ENCODE data around the gene ZRSR2.

Gene ZRSR2

DNA sequence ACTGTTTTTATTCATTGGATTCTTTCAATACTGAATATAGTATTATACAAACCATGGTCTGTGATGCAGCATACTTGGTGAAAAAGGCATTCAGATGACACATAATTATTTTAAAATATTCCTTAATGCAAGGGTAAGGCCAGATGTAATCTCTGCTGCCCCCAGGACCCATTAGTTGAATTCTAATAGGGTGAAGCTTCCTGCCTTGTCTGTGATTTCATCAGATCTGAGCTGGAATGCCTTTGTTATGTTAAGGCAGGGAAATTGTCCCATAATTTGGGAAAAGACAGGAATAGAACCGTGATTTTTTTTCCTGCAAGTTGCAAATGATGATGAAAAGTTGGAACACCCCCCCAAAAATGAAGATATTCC is 26.1 kb downstream of the ZRSR2 start:
- TF ChIP-seq CREB1 (IDR thresholded peaks at IDR 0.05; ENCODE audit: low read depth): no peak
- no peak for TF ChIP-seq USF1 (IDR thresholded peaks at IDR 0.05)
- TF ChIP-seq, protein P1, sequence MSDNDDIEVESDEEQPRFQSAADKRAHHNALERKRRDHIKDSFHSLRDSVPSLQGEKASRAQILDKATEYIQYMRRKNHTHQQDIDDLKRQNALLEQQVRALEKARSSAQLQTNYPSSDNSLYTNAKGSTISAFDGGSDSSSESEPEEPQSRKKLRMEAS (IDR thresholded peaks at IDR 0.05): no peak
- TF ChIP-seq REST (IDR thresholded peaks at IDR 0.05; ENCODE audit: low read depth): no peak
- TF ChIP-seq TAF1 (IDR thresholded peaks at IDR 0.05; ENCODE audit: low read depth): no peak
- TF ChIP-seq CEBPB (IDR thresholded peaks at IDR 0.05): no peak
- no peak for TF ChIP-seq FOXM1 (IDR thresholded peaks at IDR 0.05; ENCODE audit: borderline replicate concordance, low read depth)
- no peak for TF ChIP-seq NFIC (IDR thresholded peaks at IDR 0.05)
- no peak for TF ChIP-seq TEAD4 (IDR thresholded peaks at IDR 0.05)
- no peak for TF ChIP-seq YY1 (IDR thresholded peaks at IDR 0.05; ENCODE audit: low read depth)
- no peak for TF ChIP-seq EGR1 (IDR thresholded peaks at IDR 0.05)
- TF ChIP-seq ZBTB7A (IDR thresholded peaks at IDR 0.05; ENCODE audit: low read depth): no peak
- TF ChIP-seq EP300 (IDR thresholded peaks at IDR 0.05; ENCODE audit: borderline replicate concordance): no peak

DNA sequence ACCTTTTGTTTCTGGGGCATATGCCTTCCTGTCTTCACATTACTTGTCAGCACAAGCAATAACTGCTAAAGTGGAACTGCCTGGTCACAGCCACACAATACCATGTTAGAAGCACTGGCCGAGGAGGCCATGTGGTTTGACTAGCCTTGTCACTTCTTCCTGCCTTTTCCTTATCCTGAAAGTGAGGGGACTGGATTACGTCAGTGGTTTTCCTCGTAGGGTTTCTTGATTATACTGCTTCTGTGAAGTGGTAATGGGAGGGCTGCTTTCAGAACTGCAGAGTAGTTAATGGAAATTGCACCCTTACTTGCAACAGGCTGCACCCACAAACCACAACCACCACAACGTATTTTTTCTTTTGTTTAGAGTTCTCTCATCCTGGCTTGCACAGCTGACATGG is 26.6 kb downstream of the ZRSR2 start:
- TF ChIP-seq TCF12 (IDR thresholded peaks at IDR 0.05; ENCODE audit: low read depth) (no peak), NFIC (IDR thresholded peaks at IDR 0.05) (no peak), FOXM1 (IDR thresholded peaks at IDR 0.05; ENCODE audit: borderline replicate concordance, low read depth) (no peak), EGR1 (IDR thresholded peaks at IDR 0.05) (no peak)

GRCh38 chrX:15820106-15821073 is 30.1 kb downstream of the ZRSR2 start:
- TF ChIP-seq NFIC (IDR thresholded peaks at IDR 0.05): no peak
- TF ChIP-seq FOXM1 (IDR thresholded peaks at IDR 0.05; ENCODE audit: borderline replicate concordance, low read depth): no peak
- no peak for TF ChIP-seq TEAD4 (IDR thresholded peaks at IDR 0.05)
- no peak for TF ChIP-seq USF1 (IDR thresholded peaks at IDR 0.05)
- no peak for TF ChIP-seq ZBTB7A (IDR thresholded peaks at IDR 0.05; ENCODE audit: low read depth)
- TF ChIP-seq CREB1 (IDR thresholded peaks at IDR 0.05; ENCODE audit: low read depth): no peak
- no peak for TF ChIP-seq TCF12 (IDR thresholded peaks at IDR 0.05; ENCODE audit: low read depth)
- TF ChIP-seq, protein P1 (IDR thresholded peaks at IDR 0.05): no peak
- TF ChIP-seq RAD21 (IDR thresholded peaks at IDR 0.05; ENCODE audit: low read depth): no peak
- TF ChIP-seq EGR1 (IDR thresholded peaks at IDR 0.05): no peak
- no peak for TF ChIP-seq CEBPB (IDR thresholded peaks at IDR 0.05)
- no peak for TF ChIP-seq YY1 (IDR thresholded peaks at IDR 0.05; ENCODE audit: low read depth)
- no peak for TF ChIP-seq EP300 (IDR thresholded peaks at IDR 0.05; ENCODE audit: borderline replicate concordance)
- TF ChIP-seq REST (IDR thresholded peaks at IDR 0.05; ENCODE audit: low read depth): no peak
- TF ChIP-seq TAF1 (IDR thresholded peaks at IDR 0.05; ENCODE audit: low read depth): no peak

DNA sequence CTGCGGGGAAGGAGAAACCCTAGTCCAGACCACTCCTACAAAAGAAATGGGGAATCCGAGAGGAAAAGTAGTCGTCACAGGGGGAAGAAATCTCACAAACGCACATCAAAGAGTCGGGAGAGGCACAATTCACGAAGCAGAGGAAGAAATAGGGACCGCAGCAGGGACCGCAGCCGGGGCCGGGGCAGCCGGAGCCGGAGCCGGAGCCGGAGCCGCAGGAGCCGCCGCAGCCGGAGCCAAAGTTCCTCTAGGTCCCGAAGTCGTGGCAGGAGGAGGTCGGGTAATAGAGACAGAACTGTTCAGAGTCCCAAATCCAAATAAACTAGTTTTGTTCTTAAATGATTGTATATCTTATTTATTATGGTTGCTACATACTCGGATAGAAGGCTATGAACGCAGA is 32.6 kb downstream of the ZRSR2 start:
- TF ChIP-seq TCF12 (IDR thresholded peaks at IDR 0.05; ENCODE audit: low read depth) (no peak), FOXM1 (IDR thresholded peaks at IDR 0.05; ENCODE audit: borderline replicate concordance, low read depth) (no peak), RAD21 (IDR thresholded peaks at IDR 0.05; ENCODE audit: low read depth) (no peak), CEBPB (IDR thresholded peaks at IDR 0.05) (no peak), REST (IDR thresholded peaks at IDR 0.05; ENCODE audit: low read depth) (no peak), EGR1 (IDR thresholded peaks at IDR 0.05) (no peak), CREB1 (IDR thresholded peaks at IDR 0.05; ENCODE audit: low read depth) (no peak), NFIC (IDR thresholded peaks at IDR 0.05) (no peak), TEAD4 (IDR thresholded peaks at IDR 0.05) (no peak), ZBTB7A (IDR thresholded peaks at IDR 0.05; ENCODE audit: low read depth) (no peak)
